ENCODE data around the gene B3GNT7.
"Not testable (repeated sequence)": the region's sequence is repeated elsewhere in the genome, so short reads cannot be mapped to it uniquely, and the experiment has no call there.

B3GNT7 gene

DNA sequence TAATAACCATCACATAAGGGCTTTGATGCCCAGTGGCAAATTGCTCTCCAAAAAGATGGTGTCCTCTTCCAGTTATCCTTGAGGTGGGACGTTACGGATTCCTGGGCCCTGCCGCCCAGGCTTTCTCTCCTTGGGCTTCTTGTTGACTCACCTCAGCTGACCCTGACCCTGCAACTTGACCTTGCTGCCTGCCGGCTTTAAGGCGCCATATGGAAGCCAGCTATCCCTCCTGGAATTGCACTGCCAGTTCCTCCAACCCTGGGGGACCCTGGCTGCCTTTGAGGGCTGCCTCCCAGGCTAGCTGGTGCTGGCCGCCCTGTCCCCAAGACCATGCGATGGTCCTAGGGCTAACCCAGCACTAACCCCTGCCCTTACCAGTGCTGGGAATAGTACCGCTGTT, 28.3 kb upstream of the B3GNT7 start:
- DNase-seq: no peak

DNA sequence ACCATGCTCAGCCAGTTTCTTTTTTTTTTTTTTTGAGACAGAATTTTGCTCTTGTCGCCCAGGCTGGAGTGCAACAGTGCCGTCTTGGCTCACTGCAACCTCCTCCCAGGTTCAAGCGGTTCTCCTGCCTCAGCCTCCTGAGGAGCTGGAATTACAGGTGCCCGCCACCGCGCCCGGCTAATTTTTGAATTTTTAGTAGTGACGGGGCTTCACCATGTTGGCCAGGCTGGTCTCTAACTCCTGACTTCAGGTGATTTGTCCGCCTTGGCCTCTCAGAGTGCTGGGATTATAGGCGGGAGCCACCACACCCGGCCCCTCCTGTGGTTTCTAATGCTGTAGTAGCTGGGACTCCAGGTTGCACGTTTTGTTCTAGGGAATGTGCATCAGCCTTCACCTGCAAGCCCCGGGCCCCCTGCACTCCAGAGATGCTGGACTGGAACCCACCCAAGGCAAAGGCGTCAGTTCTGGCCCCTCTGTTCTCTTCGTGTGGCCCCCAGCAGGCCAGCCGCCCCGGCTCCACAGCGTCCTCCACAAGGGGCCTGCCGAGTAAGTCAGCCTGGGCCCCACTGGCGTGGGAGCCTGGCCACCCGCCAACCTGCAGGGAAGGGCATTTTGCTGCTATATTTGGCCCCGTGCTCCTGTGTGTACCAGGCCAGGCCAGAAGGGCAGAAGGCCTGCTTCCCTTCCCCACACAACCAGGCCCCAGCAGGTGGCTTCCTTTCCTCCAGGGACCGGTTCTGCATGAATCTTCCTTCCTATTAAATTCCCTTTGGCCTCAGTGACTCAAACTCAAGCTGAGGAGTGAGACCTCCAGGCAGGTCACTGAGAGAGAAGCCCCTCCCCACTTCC, 25.7 kb upstream of the B3GNT7 start:
- DNase-seq: no peak

DNA sequence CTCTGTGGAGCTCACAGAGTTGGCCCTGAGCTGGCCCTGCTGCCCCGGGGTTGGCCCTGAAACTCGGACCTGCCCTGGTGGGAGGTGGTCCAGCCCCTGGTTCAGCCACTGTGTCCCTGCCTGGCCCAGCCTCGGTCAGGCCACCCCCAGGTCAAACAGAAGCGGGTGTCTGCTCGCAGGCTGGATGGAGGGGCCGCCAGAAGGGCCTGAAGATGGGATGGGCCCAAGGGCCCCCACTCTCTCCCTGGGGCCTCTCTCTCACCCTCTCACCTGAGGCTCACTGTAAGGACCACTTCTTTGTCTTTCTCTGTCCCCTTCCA, 25.1 kb upstream of the B3GNT7 start:
- DNase-seq: no peak

DNA sequence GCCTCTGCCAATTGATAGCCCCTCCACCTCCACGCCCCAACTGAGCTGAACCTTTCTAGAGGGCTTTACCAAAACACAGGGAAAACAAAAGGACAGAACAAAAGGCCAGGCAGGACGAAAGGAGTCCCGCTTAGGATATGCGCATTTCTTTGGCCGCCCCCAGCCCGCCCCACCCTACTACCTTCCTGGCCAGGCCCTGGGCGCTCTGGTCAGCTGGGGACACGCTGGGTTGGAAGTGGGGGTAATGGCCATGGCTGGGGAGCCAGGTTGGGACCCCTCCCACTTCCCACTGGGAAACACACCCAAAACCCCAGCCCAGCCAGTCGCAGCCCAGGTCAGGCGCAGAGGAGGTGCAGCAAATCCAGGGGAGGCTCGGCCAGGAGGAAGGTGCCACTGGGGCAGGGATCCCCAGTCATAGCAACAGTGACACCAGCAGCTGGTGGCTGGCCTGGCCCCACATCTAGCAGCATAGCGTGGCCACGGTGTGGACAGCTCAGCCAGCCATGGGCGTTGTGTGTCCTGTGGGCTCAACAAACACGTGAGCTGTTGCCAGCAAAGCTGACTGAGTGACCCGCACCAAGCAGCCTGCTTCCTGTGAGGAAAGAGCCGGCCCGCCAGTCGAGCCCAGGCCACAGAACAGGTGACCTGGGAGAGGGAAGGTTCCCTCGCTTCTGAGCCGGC, 24.6 kb upstream of the B3GNT7 start:
- no peak for DNase-seq

DNA sequence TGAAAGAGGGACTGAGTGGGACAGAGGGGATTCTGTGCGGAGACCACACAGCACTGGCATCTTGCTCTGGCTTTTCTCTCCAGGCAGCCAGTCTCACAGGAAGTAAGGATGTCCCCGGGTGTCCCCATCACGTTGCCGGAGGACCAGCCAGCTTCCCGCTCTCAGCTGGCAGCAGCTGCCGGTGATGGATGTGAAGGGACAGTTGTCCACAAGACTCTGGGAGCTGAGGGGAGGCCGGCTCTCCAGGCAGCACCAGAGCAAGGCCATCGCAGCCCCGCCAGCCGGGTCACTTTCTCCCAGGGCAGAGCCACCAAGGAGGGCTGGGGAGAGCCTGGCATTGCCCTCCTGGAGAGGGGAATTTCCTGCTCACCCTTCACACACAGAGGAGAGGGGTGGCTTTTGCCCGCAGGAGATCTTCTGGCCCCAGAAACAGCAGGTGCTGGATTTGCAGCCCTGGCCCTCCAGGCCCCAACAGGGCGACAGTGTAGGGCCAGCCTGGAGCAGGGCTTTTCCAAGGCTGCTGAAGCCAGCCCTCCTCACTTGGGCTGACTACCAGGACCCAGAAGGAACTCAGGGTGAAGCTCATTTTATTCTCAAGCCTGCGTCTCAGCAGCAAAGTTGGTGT, 24.0 kb upstream of the B3GNT7 start:
- DNase-seq: no peak

DNA sequence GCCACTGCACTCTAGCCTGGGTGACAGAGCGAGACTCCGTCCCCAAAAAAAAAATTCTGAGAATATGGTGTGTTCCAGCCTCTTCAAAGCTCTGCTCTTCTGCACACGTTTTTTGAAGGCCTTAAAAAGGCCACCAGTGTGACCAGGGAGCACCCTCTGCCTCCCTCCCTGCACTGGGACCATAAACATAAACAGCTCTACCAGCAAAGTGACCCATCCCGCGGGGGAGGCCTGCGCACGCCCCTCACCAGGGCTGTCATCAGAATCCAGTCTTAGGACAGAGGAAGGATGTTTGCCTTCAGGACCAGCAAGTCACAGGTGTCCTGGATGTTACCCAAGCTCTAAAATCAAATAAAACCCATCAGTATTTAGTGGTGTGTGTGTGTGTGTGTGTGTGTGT, 23.2 kb upstream of the B3GNT7 start:
- DNase-seq: no peak

DNA sequence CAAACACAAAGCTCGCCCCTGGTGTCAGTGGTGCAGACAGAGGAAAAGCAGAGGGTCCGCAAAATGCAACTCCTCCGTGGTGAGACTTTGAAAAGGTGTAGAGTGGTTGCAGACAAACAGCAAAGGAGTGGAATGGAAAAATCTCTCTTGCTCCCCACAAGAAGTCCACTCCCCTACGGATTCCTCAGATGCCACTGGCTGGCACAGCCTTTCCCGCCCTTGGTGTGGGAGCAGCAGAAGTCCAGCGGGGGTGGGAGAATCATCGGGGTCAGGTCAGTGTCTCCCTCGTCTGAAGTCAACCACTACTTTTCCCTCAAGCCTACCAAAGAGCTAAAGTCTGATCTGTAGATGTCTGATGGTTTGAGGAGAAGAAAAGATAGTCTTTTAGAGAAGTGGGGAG, 22.3 kb upstream of the B3GNT7 start:
- DNase-seq: no peak

DNA sequence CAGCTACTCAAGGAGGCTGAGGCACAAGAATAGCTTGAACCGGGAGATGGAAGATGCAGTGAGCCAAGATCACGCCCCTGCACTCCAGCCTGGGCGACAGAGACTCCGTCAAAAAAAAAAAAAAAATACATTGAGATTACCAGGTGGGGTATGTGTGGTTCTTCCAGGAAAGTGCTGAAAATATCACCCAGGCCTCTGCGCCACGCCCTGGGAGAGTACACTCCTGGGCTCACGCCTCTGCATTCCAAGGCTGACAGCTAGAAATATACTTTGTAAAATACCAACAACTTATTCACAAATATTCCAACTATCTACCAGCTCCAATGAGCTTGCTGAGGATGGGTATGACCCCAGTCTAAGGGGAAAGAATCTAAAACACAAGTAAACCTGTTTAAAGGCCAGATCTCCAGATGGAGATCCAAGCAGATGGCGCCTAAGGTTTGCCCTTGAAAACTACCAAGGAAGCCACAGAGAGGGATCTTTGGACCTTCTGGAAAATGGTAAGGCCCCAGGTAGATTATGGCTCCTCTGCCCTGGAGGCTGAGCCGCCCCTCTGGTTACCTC, 21.6 kb upstream of the B3GNT7 start:
- DNase-seq: no peak

DNA sequence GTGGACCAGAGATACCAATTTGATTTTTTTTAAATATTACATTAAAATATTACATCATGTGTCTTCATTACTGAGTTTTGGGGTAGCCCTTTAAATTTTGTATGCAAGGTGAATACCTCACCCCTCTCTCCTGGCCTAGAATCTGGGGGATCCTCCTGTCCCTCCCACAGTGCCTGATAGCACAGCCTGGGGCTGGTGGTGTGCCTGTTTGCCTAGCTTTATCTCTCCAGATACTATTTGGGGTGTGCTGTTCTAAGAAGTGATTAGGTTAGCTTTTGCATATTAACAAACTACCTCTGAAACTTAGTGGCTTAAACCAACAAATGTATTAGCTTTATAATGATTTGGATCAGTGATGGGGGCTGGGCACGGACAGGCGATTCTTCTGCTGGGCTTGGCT, 20.7 kb upstream of the B3GNT7 start:
- no peak for DNase-seq

DNA sequence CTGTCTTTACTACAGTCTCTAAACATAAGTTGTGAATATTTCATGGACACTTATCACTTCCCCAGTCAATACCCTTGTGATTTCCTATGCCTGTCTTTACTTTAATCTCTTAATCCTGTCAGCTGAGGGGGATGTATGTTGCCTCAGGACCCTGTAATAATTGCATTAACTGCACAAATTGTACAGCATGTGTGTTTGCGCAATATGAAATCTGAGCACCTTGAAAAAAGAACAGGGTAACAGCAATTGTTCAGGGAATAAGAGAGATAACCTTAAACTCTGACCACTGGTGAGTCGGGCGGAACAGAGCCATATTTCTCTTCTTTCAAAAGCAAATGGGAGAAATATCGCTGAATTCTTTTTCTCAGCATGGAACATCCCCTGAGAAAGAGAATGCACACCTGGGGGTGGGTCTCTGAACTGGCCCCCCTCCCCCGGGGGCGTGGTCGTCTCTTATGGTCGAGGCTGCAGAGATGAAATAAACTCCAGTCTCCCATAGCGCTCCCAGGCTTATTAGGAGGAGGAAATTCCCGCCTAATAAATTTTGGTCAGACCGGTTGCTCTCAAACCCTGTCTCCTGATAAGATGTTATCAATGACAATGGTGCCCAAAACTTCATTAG, 19.4 kb upstream of the B3GNT7 start:
- not testable (repeated sequence) for DNase-seq

DNA sequence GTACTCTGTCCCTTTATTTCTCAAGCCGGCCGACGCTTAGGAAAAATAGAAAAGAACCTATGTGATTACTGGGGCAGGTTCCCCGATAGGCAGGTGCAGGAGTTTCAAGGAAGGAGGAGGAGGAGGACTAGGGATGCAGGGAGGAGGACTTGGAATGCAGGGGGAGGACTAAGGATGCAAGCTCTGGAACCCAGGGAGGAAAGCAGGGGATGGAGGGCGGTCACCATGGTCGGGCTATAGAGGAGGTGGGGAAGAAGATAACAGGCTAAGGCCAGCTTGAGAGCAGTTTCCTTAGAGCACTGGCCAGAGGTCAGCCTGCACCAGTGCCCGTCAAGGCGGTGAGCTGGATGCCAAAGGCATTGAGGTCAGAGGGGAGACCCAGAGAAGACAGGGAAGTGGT, 18.7 kb upstream of the B3GNT7 start:
- DNase-seq: no peak

DNA sequence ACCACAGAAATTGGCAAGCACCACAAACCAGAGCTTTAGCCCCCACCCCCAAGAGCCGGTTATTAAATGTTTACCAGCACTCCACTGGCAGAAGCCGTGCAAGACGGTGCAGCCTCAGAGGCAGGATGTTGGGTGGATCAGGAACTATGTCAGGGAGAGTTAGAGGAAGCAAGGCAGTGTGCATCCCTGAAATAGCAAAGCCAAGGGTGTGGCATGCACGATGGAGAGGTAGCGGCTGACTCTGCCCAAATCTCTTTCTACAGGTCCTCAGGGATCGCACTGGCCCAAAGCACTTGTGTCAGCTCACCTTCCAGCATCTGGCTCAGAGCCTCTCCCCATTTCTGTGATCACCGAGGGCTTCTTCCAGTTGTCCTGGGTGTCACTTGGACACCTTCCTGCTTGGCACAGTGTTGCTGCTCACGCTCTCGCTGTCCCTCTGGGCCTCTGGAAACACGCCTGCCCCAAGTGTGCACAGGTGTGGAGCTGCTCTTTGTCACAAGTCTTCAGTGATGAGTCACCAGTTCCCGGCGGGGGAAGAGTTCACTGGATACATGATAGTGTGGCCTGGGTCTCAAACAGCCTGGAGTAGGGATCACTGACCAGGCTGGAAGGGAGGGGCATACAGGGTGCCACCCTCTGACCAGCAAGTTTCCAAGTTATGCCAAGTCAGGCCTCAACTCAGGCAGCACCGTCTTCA, 17.3 kb upstream of the B3GNT7 start:
- DNase-seq: no peak

DNA sequence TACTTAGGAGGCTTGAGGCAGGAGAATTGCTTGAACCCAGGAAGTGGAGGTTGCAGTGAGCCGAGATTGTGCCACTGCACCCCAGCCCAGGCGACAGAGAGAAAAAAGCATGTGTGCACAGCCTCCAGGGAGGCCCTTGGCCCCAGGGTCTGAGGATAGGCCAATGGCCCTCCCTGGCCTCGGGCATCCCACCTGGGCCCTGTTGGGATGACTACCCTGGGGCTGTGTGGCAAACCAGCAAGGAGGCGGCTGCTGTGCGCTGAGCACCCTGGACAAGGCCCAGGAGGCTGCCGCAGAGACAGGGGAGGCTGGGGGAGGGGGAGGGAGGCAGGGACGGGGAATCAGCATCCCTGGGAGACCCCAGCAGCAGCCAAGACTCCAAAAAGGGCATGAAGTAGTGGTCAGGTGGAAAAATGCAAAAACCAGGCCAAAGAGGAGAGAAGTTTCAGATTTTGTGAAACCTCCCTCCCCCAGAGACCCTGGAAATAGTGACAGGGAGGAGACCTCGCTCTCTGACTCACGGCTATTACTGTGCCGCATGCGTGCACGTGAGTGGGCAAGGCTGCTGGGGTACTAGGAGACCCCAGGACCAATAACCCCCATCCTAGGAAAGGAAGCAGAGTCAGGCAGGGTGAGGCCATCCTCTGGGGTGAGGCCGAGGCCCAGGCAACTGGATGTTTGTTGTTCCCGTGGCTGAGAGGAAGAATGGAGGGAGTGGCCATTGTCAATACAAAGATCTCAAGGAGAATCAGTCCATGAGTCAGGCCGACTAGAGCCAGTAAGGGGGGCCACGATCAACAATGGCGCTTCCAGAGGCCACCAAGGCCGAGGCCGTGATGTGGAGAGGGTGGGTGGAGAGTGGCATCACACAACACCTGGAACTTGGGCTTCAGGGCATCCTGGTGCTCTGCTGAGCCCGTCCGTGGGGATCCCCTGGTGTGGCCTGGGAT, 16.0 kb upstream of the B3GNT7 start:
- no peak for DNase-seq

DNA sequence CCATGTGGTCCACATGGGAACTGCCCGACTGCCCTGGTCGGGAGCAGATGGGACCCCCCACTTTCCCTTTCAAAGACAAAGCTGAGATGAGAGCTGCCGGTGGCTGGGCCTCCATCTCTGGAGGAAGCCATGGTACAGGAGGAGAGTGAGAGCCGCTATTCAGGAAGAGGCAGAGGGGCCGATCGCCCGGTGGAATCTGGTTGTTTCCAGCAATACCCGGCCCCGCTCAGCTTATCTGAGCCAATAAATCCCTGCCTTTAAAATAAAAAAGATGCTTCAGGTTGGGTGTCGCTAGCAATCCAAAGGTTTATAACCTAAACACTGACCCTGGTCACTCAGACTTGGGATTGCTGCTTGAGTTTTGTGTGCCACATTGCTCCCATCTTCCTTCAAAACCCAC, 15.2 kb upstream of the B3GNT7 start:
- DNase-seq: no peak

DNA sequence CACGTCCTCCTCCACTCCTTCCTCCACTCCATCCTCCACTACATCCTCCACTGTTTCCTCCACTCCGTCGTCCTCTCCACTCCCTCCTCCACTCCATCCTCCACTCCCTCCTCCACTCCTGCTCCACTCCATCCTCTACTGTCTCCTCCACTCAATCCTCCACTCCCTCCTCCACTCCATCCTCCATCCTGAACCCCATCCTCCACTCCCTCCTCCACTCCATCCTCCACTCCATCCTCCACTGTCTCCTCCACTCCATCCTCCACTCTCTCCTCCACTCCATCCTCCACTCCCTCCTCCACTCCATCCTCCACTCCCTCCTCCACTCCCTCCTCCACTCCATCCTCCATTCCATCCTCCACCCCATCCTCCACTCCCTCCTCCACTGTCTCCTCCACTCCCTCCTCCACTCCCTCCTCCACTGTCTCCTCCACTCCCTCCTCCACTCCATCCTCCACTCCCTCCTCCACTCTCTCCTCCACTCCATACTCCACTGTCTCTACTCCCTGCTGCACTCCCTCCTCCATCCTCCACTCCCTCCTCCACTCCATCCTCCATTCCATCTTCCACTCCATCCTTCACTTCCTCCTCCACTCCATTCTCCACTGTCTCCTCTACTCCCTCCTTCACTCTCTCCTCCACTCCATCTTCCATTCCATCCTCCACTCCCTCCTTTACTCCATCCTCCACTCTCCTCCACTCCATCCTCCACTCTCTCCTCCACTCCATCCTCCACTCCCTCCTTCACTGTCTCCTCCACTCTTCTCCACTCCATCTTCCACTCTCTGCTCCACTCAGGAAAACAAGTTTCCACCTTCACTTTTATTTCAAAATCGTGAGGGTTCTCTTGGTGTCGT, 14.3 kb upstream of the B3GNT7 start:
- no peak for DNase-seq

DNA sequence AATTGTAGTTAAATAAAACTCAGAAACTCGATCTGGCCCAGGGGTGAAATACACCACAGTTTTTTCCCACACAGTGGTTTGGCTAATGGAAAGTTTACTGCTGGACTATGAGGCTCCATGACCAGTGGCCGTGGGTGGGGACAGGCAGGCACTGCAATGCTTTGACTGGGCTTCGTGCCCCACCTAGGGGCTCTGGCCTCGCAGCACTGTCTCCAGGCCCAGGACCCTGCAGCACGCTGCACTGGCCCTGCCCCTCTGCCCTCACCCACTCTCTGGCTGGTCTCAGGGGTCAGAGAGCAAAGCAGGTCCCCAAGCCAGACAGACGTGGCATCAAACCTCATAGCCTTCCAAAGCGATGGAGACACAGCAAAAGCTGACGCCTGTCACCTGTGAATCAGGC, 13.4 kb upstream of the B3GNT7 start:
- DNase-seq: no peak

DNA sequence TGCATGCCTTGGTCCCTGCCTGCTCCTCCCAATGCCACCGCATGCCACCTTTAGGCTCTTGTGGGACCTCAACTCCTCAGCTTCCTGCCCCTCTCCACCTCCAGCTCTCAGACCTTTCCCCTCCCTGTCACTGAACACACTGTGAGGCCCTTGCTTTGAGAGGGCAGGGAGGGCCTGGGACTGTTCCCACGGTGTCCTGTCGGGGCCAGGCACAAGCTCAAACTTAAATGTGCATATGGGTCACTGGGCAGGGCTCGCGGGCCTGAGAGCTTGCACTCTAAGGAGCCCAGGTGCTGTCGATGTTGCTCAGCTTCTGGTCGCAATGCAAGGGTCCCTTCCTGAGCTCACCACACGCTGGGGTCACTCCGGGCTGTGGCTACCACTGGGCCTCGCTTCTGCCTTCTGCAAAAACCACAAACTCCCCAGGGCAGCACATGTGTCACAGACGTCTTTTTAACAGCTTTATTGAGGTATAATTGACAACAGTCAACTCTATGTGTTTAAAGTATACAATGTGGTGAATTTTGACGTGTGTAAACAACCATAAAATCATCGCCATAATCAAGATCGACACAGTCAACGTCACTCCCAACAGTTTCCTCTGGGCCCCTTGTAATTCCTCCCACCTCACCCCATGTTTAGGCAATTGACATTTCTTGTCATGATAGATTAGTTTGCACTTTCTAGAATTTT, 11.9 kb upstream of the B3GNT7 start:
- no peak for DNase-seq

DNA sequence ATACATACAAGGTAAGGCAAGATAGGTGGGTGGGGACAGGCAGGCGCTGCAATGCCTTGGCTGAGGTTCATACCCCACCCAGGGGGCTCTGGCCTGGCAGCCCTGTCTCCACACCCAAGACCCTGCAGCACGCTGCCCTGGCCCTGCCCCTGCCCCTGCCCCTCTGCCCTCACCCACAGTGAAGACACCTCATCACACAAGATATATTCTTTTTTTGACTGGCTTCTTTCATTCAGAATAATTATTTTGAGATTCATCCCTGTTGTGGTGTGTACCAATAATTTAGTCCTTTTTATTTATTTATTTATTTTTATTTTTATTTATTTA, 11.4 kb upstream of the B3GNT7 start:
- DNase-seq: no peak

DNA sequence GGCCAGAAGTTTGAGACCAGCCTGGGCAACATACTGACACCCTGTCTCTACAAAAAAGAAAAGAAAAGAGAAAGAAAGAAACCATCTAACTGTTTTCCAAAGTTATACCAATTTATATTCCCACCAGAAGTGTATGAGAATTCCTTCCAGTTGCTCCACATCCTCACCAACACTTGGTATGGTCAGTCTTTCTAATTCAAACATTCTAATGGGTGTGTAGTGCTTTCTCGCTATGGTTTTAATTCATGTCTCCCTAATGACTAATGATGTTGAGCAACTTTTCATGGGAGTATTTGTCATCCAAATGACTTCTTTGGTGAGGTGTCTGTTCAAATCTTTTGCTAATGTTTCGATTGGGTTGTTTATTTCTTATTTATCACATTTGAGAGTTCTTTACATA, 10.5 kb upstream of the B3GNT7 start:
- DNase-seq: no peak

DNA sequence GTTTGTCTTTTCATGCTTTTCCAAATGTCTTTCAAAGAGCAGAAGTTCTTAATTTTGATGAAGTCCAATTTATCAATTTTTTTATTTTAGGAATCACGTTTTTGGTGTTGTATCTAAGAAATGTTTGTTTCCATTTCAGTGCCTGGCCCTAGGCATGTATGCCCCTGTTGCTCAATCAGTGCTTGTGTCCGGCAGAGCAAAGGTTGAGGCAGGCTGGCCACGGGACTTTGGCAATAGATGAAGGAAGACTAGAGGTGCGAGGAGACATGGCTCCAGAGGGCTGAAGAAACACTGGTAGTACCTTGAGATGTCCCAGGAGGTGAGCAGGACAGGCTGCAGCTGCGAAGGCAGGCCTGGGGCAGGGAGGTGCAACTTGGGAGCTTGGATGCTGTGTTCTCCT, 10.1 kb upstream of the B3GNT7 start:
- DNase-seq: no peak

All from right forelimb (tissue), 1 donor.